ENCODE data around the gene OPN3.

- TF ChIP-seq CTCF (conservative IDR thresholded peaks at IDR 0.05 in 1 of 2, IDR thresholded peaks at IDR 0.05 in 1 of 2; ENCODE audit: extremely low read depth in 1 of 2, insufficient read depth in 1 of 2, low read depth in 1 of 2, low read length in 2 of 2) (no peak), EZH2 (IDR thresholded peaks at IDR 0.05; ENCODE audit: borderline replicate concordance, low read length) (no peak)
Observed at GRCh38 chr1:241674805-241675384, 34.7 kb upstream of the OPN3 start.
